ENCODE results near the gene CSF3. TPM values are rescaled to one million over a fixed set of nuclear protein-coding genes. Genes with fewer than 3 reads are reported as not detected.

CSF3 gene
- polyA plus RNA-seq, 1 experiment: not detected

GRCh38 chr17:40064971-40065768, 49.9 kb downstream of the CSF3 start:
- POLR2A ChIA-PET: interaction anchor here (0.8 to 2.1 kb wide), 9 partner anchors 10 to 59 kb away, joined by 3 to 9 read pairs (median 5); partner anchors contain the start of genes MED24 and NR1D1
- Histone ChIP-seq H3K27ac (ENCODE audit: low read depth, low read length) (peak overlapping the region; percentile 39), H3K9me3 (ENCODE audit: control insufficient read depth, insufficient read depth, low read length) (no peaks in the 10 kb centered on the region; the same call in 1 of the 2 replicates), H3K27me3 (ENCODE audit: control insufficient read depth, insufficient read depth, low read length) (peaks cover 3% of the 10 kb centered on the region), H3K4me3 (ENCODE audit: low read depth, low read length) (peak overlapping the region; percentile 90)
- DNase-seq (ENCODE audit: low read depth, low spot score): no peak
- CTCF ChIA-PET: interaction anchor here (1.0 to 4.9 kb wide), 7 partner anchors 9 to 48 kb away, joined by 3 to 60 read pairs (median 5); no protein-coding TSS in a partner anchor
- TF ChIP-seq CTCF (IDR thresholded peaks at IDR 0.05; ENCODE audit: low read depth, low read length): no peak

GRCh38 chr17:40065769-40066510, 50.7 kb downstream of the CSF3 start:
- ChIA-PET POLR2A (interaction anchor here (0.8 to 2.1 kb wide), 8 partner anchors 9 to 49 kb away, joined by 3 to 10 read pairs (median 5); partner anchors contain the start of genes MED24 and NR1D1), CTCF (interaction anchor here (1.0 to 4.9 kb wide), 6 partner anchors 9 to 47 kb away, joined by 3 to 60 read pairs (median 8); no protein-coding TSS in a partner anchor)
- TF ChIP-seq CTCF (IDR thresholded peaks at IDR 0.05; ENCODE audit: low read depth, low read length): no peak
- Histone ChIP-seq H3K9me3 (ENCODE audit: control insufficient read depth, insufficient read depth, low read length) (no peaks in the 10 kb centered on the region; the same call in 1 of the 2 replicates), H3K27me3 (ENCODE audit: control insufficient read depth, insufficient read depth, low read length) (peaks cover 3% of the 10 kb centered on the region), H3K4me3 (ENCODE audit: low read depth, low read length) (no peak overlapping the region), H3K27ac (ENCODE audit: low read depth, low read length) (no peak overlapping the region)
- DNase-seq (ENCODE audit: low read depth, low spot score): no peak

Small RNA genes within 50 kb of the gene (small RNA-seq; reads per million reads assigned to genes)
- gene SNORD124 (ENCODE audit: insufficient read length, low read depth): 540 reads per million, percentile 94 among the genes with 10 or more reads in this experiment

Other genes with a start within 250 kb of the CSF3 start
- not detected in 2 replicates for gene IKZF3, start 151.1 kb upstream of the CSF3 start, polyA plus RNA-seq (2011; rRNA removed)
- not detected in 2 replicates for gene ZPBP2, start 147.2 kb upstream of the CSF3 start, polyA plus RNA-seq (2011; rRNA removed)
- 5.0 and 5.3 TPM in 2 replicates for gene GSDMB, start 96.8 kb upstream of the CSF3 start, polyA plus RNA-seq (2011; rRNA removed)
- gene ORMDL3, start 87.8 kb upstream of the CSF3 start, polyA plus RNA-seq (2011; rRNA removed): 45.6 and 76.0 TPM in 2 replicates
- not detected in 2 replicates for gene LRRC3C, start 87.7 kb upstream of the CSF3 start, polyA plus RNA-seq (2011; rRNA removed)
- gene GSDMA, start 52.4 kb upstream of the CSF3 start, polyA plus RNA-seq (2011; rRNA removed): not detected in 2 replicates
- 62.6 and 81.6 TPM in 2 replicates for gene PSMD3, start 34.6 kb upstream of the CSF3 start, polyA plus RNA-seq (2011; rRNA removed)
- 47.0 and 54.0 TPM in 2 replicates for gene MED24, start 39.0 kb downstream of the CSF3 start, polyA plus RNA-seq (2011; rRNA removed)
- gene THRA, start 47.5 kb downstream of the CSF3 start, polyA plus RNA-seq (2011; rRNA removed): 25.2 and 32.0 TPM in 2 replicates
- 0.62 and 1.0 TPM in 2 replicates for gene NR1D1, start 85.1 kb downstream of the CSF3 start, polyA plus RNA-seq (2011; rRNA removed)
- 69.8 and 92.2 TPM in 2 replicates for gene MSL1, start 106.5 kb downstream of the CSF3 start, polyA plus RNA-seq (2011; rRNA removed)
- 40.1 and 46.9 TPM in 2 replicates for gene CASC3, start 125.1 kb downstream of the CSF3 start, polyA plus RNA-seq (2011; rRNA removed)
- 2.9 and 3.0 TPM in 2 replicates for gene RAPGEFL1, start 162.0 kb downstream of the CSF3 start, polyA plus RNA-seq (2011; rRNA removed)
- 8.1 and 8.6 TPM in 2 replicates for gene WIPF2, start 203.9 kb downstream of the CSF3 start, polyA plus RNA-seq (2011; rRNA removed)